Astrocyte (in vitro differentiated cells and primary cell): ENCODE measurements around the gene ZDHHC4.

Experiments used
- CTCF ChIP-seq: IDR thresholded peaks from 2 replicates; pipeline ENCODE4 v1.5.1; 2011; ENCODE audit warnings: low read depth, mild to moderate bottlenecking, inconsistent platforms, low read length, moderate library complexity; ENCODE audit not compliant: insufficient read depth
- EZH2 ChIP-seq: IDR thresholded peaks from 2 replicates; pipeline ENCODE4 v1.6.1; 2012; ENCODE audit warnings: mild to moderate bottlenecking, low read length, inconsistent platforms; ENCODE audit not compliant: insufficient read depth

- TF ChIP-seq CTCF (no peak), EZH2 (no peak)
Measured at GRCh38 chr7:6589151-6589828, 12.0 kb downstream of the ZDHHC4 start.
